Muscle layer of duodenum (tissue), 2 donors: ENCODE measurements around the gene CLTB.

Experiments used
- H3K27ac ChIP-seq: one replicate; pipeline ENCODE4 v1.7.0; 2013; ENCODE audit warnings: mild to moderate bottlenecking, low read length
- H3K27me3 ChIP-seq: one replicate; pipeline ENCODE4 v1.7.0; 2013; ENCODE audit warnings: low read depth, mild to moderate bottlenecking, control low read depth, low read length
- H3K36me3 ChIP-seq, 2 donors: one replicate each; pipeline ENCODE4 v1.7.0; 2013; ENCODE audit warnings: low read length in 2 of 2, control low read depth in 1 of 2, mild to moderate bottlenecking in 1 of 2; ENCODE audit not compliant: insufficient read depth in 2 of 2, control insufficient read depth in 1 of 2
- H3K4me1 ChIP-seq, 2 donors: one replicate each; pipeline ENCODE4 v1.7.0; 2013; ENCODE audit warnings: low read length in 2 of 2, mild to moderate bottlenecking in 2 of 2, control low read depth in 1 of 2, moderate library complexity in 1 of 2; ENCODE audit not compliant: insufficient read depth in 2 of 2, control insufficient read depth in 1 of 2
- H3K4me3 ChIP-seq, 2 donors: one replicate each; pipeline ENCODE4 v1.7.0; 2013; ENCODE audit warnings: low read length in 2 of 2, low read depth in 1 of 2, mild to moderate bottlenecking in 1 of 2
- H3K9me3 ChIP-seq, 2 donors: one replicate each; pipeline ENCODE4 v1.7.0; 2013; ENCODE audit warnings: low read length in 2 of 2, control low read depth in 1 of 2, mild to moderate bottlenecking in 1 of 2; ENCODE audit not compliant: control insufficient read depth in 1 of 2
- donor health status: healthy.

CLTB gene

GRCh38 chr5:176415952-176416924 is at the start of gene CLTB:
Gene CLTB (minus strand): TSS chr5:176416539. CDS start chr5:176416363, 176 bp downstream.
- H3K4me3 ChIP-seq, result peak within 1 kb of the TSS; percentile 88 to 92
- no peaks in the 10 kb centered on the region for H3K36me3 ChIP-seq
- H3K4me1 ChIP-seq, result peaks cover 29 to 41% of the 10 kb centered on the region in 2 donors
- peak within 1 kb of the TSS; percentile 87 for H3K27ac ChIP-seq
- no peaks in the 10 kb centered on the region for H3K9me3 ChIP-seq
- no peaks in the 10 kb centered on the region for H3K27me3 ChIP-seq

- Histone ChIP-seq H3K9me3 (no peaks in the 10 kb centered on the region), H3K4me1 (peaks cover 9 to 22% of the 10 kb centered on the region in 2 donors), H3K4me3 (no peak overlapping the region), H3K27ac (no peak overlapping the region), H3K36me3 (peaks cover 0 to 7% of the 10 kb centered on the region in 2 donors), H3K27me3 (no peaks in the 10 kb centered on the region)
Measured at GRCh38 chr5:176463113-176463764, 46.9 kb upstream of the CLTB start.

GRCh38 chr5:176461349-176461748 is 45.0 kb upstream of the CLTB start:
- peaks cover 3 to 17% of the 10 kb centered on the region in 2 donors for H3K4me1 ChIP-seq
- H3K27me3 ChIP-seq, result no peaks in the 10 kb centered on the region

GRCh38 chr5:176458904-176459561 is 42.7 kb upstream of the CLTB start:
- H3K27me3 ChIP-seq, result no peaks in the 10 kb centered on the region

More at GRCh38 chr5:176461349-176461748, 45.0 kb upstream of the CLTB start:
- Histone ChIP-seq H3K4me3 (no peak overlapping the region), H3K27ac (no peak overlapping the region), H3K36me3 (peaks cover 0 to 4% of the 10 kb centered on the region in 2 donors), H3K9me3 (no peaks in the 10 kb centered on the region)

GRCh38 chr5:176454724-176455394 is 38.5 kb upstream of the CLTB start:
- H3K9me3 ChIP-seq, result no peaks in the 10 kb centered on the region
- no peaks in the 10 kb centered on the region for H3K27me3 ChIP-seq
- no peak overlapping the region for H3K4me3 ChIP-seq
- peaks cover 4 to 8% of the 10 kb centered on the region in 2 donors for H3K36me3 ChIP-seq
- H3K4me1 ChIP-seq, result peaks cover 0 to 14% of the 10 kb centered on the region in 2 donors
- H3K27ac ChIP-seq, result no peak overlapping the region

More at GRCh38 chr5:176458904-176459561, 42.7 kb upstream of the CLTB start:
- H3K27ac ChIP-seq, result no peak overlapping the region
- peaks cover 0 to 4% of the 10 kb centered on the region in 2 donors for H3K36me3 ChIP-seq
- H3K9me3 ChIP-seq, result no peaks in the 10 kb centered on the region
- H3K4me3 ChIP-seq, result no peak overlapping the region
- H3K4me1 ChIP-seq, result peaks cover 0 to 6% of the 10 kb centered on the region in 2 donors

GRCh38 chr5:176450077-176450476 is 33.7 kb upstream of the CLTB start:
- Histone ChIP-seq H3K4me3 (no peak overlapping the region), H3K36me3 (peaks cover 4 to 17% of the 10 kb centered on the region in 2 donors), H3K27me3 (no peaks in the 10 kb centered on the region), H3K27ac (no peak overlapping the region), H3K9me3 (no peaks in the 10 kb centered on the region), H3K4me1 (peaks cover 0 to 22% of the 10 kb centered on the region in 2 donors)

GRCh38 chr5:176447978-176448608 is 31.8 kb upstream of the CLTB start, which contains the start of gene FAF2:
Gene FAF2 (plus strand): TSS chr5:176448385. CDS start chr5:176448408, 23 bp downstream.
- Histone ChIP-seq H3K27me3 (no peaks in the 10 kb centered on the region), H3K4me3 (peak within 1 kb of the TSS; percentile 85 to 98), H3K27ac (peak within 1 kb of the TSS; percentile 98), H3K9me3 (no peaks in the 10 kb centered on the region), H3K4me1 (peaks cover 0 to 19% of the 10 kb centered on the region in 2 donors), H3K36me3 (peaks cover 0 to 11% of the 10 kb centered on the region in 2 donors)

- Histone ChIP-seq H3K27me3 (no peaks in the 10 kb centered on the region), H3K36me3 (peaks cover 0 to 9% of the 10 kb centered on the region in 2 donors), H3K4me1 (peaks cover 0 to 18% of the 10 kb centered on the region in 2 donors), H3K9me3 (no peaks in the 10 kb centered on the region), H3K27ac (peak overlapping the region; percentile 97), H3K4me3 (peak overlapping the region; percentile 85 to 98)
Measured at GRCh38 chr5:176447591-176447977, 31.2 kb upstream of the CLTB start.

- H3K27ac ChIP-seq, result peak overlapping the region; percentile 97
- peaks cover 0 to 9% of the 10 kb centered on the region in 2 donors for H3K36me3 ChIP-seq
- no peaks in the 10 kb centered on the region for H3K27me3 ChIP-seq
- H3K9me3 ChIP-seq, result no peaks in the 10 kb centered on the region
- H3K4me1 ChIP-seq, result peaks cover 0 to 18% of the 10 kb centered on the region in 2 donors
- peak overlapping the region; percentile 85 to 98 for H3K4me3 ChIP-seq
Measured at GRCh38 chr5:176446884-176447590, 30.7 kb upstream of the CLTB start.
